Cardiac muscle cell (in vitro differentiated cells and primary cell): ENCODE results near the gene MAN1C1. TPM values are rescaled to one million over a fixed set of nuclear protein-coding genes. Genes with fewer than 3 reads are reported as not detected.

Source experiments
- DNase-seq, 2 donors: peaks; one replicate each; pipeline versions ENCODE4 v3.0.0 to v3.0.0-alpha.2; 2010 to 2017; ENCODE audit warnings: low read depth in 1 of 2, low spot score in 1 of 2
- H3K27ac ChIP-seq: fragments of 200-600 bp; sonication (generic); 2 replicates; pipeline ENCODE4 v1.5.1; 2016
- H3K27me3 ChIP-seq: fragments of 200-600 bp; sonication (generic); 2 replicates; pipeline ENCODE4 v1.6.0; 2016; ENCODE audit warnings: control low read depth
- H3K36me3 ChIP-seq: fragments of 200-600 bp; sonication (generic); 2 replicates; pipeline ENCODE4 v1.5.1; 2016; ENCODE audit warnings: control low read depth
- H3K4me1 ChIP-seq: fragments of 200-600 bp; sonication (generic); 2 replicates; pipeline ENCODE4 v1.8.1; 2017; ENCODE audit warnings: low read depth, mild to moderate bottlenecking, mixed run types
- H3K4me3 ChIP-seq: fragments of 200-600 bp; sonication (generic); 2 replicates; pipeline ENCODE4 v1.5.1; 2016; ENCODE audit warnings: mild to moderate bottlenecking
- H3K9me3 ChIP-seq: fragments of 200-600 bp; sonication (generic); 2 replicates; pipeline ENCODE4 v1.5.1; 2017; ENCODE audit warnings: low read depth, mild to moderate bottlenecking, control low read depth
- polyA plus RNA-seq: library from polyadenylated mRNA; unstranded; fragments of >200 nt; fragmentation: Nextera tagmentation; extraction: Ambion mirVana; gene quantifications from 2 replicates; pipeline ENCODE4 v1.2.1, GENCODE V29; 2016
- total RNA-seq: library from RNA; depleted of rRNA; stranded (reverse); fragments of >200 nt; gene quantifications from 2 replicates; pipeline ENCODE4 v1.2.3, GENCODE V29; 2016
- TF ChIP-seq, protein P1 (sequence below): IDR thresholded peaks from 2 replicates; pipeline ENCODE4 v1.5.1; 2012; ENCODE audit warnings: low read depth, mild to moderate bottlenecking, low read length

The MAN1C1 gene
- total and polyA plus RNA-seq, 2 experiments from 2014 or later = 88.8 to 118 TPM

DNA sequence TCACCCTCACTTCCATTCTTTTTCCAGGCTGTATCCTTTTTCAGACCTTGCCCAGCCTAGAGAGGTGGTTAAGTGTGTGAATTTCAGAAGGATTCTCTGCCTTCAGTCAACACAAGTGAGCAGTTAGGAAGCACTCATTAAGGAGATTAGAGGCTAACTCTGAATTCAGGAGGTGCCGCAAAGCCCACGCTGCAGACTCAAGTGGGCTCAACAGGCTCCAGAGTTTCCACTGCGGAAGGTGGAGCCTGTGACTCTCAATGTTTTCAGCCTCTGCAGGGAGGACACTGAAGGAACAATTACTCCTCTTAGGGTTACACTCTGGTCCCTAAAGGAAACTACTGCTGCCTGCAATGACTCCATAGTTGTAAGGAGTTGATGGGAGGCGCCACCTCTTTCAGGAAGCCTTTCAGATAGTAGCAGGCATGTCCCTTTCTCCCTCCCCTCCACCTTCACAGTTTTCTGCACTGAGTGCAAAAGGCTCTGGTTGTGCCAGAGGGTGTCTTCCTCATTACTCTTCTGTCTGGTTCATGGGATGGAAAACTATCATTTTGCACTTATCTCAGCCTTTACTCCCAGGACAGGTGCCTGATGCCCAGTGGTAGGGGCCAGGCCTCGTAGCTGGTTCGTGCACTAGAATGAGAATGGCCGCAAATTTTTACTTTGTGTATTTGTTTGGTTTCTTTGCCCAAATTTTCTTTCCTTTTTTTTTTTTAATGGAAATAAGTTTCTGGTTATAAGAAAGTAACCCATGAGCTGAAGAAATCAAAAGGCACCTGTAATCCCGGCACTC lies 128.2 kb downstream of the MAN1C1 start:
- peak overlapping the region; percentile 47 for H3K27ac ChIP-seq
- TF ChIP-seq, protein P1, sequence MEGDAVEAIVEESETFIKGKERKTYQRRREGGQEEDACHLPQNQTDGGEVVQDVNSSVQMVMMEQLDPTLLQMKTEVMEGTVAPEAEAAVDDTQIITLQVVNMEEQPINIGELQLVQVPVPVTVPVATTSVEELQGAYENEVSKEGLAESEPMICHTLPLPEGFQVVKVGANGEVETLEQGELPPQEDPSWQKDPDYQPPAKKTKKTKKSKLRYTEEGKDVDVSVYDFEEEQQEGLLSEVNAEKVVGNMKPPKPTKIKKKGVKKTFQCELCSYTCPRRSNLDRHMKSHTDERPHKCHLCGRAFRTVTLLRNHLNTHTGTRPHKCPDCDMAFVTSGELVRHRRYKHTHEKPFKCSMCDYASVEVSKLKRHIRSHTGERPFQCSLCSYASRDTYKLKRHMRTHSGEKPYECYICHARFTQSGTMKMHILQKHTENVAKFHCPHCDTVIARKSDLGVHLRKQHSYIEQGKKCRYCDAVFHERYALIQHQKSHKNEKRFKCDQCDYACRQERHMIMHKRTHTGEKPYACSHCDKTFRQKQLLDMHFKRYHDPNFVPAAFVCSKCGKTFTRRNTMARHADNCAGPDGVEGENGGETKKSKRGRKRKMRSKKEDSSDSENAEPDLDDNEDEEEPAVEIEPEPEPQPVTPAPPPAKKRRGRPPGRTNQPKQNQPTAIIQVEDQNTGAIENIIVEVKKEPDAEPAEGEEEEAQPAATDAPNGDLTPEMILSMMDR = no peak
- H3K9me3 ChIP-seq = no peaks in the 10 kb centered on the region

GRCh38 chr1:25746299-25747045 lies 129.9 kb downstream of the MAN1C1 start:
- no peak overlapping the region for H3K4me3 ChIP-seq
- DNase-seq = no peak
- H3K27me3 ChIP-seq = no peaks in the 10 kb centered on the region
- no peaks in the 10 kb centered on the region for H3K36me3 ChIP-seq
- TF ChIP-seq, protein P1 = no peak
- peaks cover 24% of the 10 kb centered on the region for H3K4me1 ChIP-seq
- H3K27ac ChIP-seq = no peak overlapping the region
- H3K9me3 ChIP-seq = no peaks in the 10 kb centered on the region

More for the DNA sequence above, 128.2 kb downstream of the MAN1C1 start:
- no peak overlapping the region for H3K4me3 ChIP-seq
- no peaks in the 10 kb centered on the region for H3K36me3 ChIP-seq
- peak in 1 of 2 donors; percentile 69 for DNase-seq
- H3K4me1 ChIP-seq = peaks cover 26% of the 10 kb centered on the region
- no peaks in the 10 kb centered on the region for H3K27me3 ChIP-seq

- H3K9me3 ChIP-seq = no peaks in the 10 kb centered on the region
- no peak overlapping the region for H3K27ac ChIP-seq
- H3K27me3 ChIP-seq = no peaks in the 10 kb centered on the region
- H3K4me1 ChIP-seq = peaks cover 24% of the 10 kb centered on the region
- H3K4me3 ChIP-seq = no peak overlapping the region
- DNase-seq = no peak
- H3K36me3 ChIP-seq = no peaks in the 10 kb centered on the region
- TF ChIP-seq, protein P1 = no peak
Measured at GRCh38 chr1:25747046-25747719, 130.6 kb downstream of the MAN1C1 start.

- TF ChIP-seq, protein P1 = no peak
- DNase-seq = no peak
- H3K9me3 ChIP-seq = no peaks in the 10 kb centered on the region
- no peaks in the 10 kb centered on the region for H3K27me3 ChIP-seq
- peaks cover 3% of the 10 kb centered on the region for H3K36me3 ChIP-seq
- peaks cover 16% of the 10 kb centered on the region for H3K4me1 ChIP-seq
- H3K27ac ChIP-seq = no peak overlapping the region
- H3K4me3 ChIP-seq = no peak overlapping the region
Measured at GRCh38 chr1:25748531-25749205, 132.1 kb downstream of the MAN1C1 start.
